Hematopoietic multipotent progenitor cell treated with erythropoietin and hydrocortisone succinate and interleukin-3 and kit ligand, for 15 days (in vitro differentiated cells): ENCODE measurements around the gene RPP25L.

Experiments
- DNase-seq: peaks from one replicate; pipeline ENCODE4 v3.0.0-alpha.2; 2015; ENCODE audit warnings: low spot score

RPP25L gene

DNA sequence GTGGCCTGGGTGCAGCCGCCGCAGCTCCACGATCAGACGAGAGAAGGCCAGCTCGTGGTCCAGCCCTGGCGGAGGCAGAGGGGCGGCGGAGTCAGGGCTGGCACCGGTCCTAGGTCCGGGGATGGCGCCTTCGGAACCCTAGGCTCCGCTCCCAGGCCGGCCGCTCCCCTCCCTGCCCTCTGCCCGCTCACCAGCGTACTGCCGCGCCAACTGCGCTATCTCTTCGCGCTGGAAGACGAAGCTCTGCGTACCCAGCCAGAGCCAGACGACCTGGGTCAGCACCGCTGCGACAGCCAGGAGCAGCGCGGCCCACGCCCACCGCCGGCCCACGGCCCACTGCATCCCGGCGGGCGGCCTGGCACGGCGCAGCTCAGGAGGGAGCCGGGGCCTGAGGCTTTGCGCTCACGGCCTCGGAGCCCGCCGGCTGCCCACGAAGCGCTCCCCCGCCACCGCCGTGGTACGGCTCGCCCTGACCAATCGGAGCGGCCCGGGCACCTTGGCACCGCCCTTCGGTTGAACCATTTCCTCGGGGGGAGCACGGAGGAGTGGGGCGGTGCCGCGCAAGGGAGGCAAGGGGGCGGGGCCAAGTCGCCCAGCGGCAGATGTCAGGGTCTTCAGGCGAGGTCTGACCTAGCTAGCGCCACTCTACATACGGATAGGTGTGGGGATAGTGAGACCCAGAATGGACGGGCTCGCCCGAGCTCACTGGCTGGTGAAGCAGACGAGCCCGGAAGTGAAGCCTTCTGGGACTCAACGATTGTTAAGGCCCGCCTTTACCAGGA is 25.6 kb upstream of the RPP25L start, which contains the start of gene SIGMAR1:
SIGMAR1 (minus strand) TSS at position 432 of the 782 bp plus-strand sequence; CDS start at position 342, 90 bp downstream.
- peak; percentile 94 for DNase-seq

DNA sequence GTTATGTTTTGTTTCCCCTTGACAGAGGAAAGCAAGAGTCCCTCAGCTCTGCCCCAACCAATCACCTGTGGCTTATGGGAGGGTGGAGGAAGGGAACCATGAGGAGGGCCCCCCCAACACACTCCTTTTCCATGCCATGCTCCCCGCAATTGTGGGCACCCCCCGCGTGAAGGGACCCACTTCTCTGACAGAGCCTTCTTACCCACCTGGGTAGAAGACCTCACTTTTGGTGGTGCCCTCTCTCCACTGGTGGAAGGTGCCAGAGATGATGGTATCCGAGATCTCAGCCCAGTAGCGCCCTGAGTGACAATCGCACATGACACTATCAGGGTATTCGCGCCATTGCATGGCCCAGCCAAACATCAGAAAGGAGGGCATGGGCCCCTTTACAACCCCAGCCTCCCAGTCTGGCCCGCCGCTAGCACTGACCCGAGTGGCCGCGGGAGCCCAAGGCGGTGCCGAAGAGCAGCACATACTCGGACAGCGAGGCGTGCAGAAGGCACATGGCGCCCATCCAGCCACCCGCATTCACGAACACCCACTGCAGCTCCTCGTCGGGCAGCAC is 25.0 kb upstream of the RPP25L start:
- no peak for DNase-seq

DNA sequence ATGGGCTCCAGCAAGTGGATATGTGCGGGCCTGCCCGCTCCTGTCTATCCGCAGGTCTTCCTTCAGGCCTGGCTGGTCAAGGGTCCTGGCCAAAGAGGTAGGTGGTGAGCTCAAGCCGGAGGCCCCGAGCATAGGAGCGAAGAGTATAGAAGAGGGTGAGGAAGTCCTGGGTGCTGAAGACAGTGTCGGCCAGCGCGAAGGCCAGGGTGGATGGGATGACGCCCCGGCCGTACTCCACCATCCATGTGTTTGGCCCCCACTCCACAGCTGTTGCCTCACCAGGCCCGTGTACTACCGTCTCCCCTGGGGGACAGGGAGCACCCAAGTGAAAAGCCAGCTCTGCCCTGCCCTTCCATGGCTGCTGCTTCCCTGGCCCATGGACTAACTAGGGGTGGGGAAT is 23.7 kb upstream of the RPP25L start:
- DNase-seq = no peak

DNA sequence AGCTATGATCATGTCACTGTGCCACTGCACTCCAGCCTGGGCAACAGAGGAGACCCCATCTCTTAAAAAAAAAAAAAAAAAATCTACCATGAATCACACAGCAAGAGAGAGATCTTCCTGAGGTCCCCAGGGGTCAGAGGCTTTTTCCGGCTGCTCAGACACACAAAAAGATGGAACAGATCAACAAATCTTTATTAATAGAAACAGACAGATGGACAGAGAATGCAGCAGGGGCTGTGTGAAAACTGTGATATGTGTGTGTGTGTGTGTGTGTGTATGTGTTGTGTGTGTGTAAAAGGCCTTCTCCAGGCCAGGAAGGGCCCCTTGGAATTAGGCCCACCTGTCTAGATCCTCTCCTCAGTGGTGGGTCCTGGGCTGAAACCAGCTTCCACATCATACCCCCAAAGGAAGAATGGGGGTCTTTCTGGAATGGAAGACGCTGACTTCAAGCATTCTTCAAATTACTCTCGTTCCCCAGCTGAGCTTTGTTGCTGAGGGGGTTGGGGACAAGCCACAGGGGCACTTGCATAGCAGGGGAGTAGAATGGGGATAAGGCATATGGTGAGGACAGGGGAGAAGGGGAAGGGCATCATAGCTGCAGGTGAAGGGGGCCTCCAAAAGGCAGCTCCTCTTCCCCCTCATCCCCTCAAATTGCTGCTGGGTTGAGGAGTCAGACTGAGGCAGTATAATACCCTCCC is 22.8 kb upstream of the RPP25L start:
- no peak for DNase-seq

DNA sequence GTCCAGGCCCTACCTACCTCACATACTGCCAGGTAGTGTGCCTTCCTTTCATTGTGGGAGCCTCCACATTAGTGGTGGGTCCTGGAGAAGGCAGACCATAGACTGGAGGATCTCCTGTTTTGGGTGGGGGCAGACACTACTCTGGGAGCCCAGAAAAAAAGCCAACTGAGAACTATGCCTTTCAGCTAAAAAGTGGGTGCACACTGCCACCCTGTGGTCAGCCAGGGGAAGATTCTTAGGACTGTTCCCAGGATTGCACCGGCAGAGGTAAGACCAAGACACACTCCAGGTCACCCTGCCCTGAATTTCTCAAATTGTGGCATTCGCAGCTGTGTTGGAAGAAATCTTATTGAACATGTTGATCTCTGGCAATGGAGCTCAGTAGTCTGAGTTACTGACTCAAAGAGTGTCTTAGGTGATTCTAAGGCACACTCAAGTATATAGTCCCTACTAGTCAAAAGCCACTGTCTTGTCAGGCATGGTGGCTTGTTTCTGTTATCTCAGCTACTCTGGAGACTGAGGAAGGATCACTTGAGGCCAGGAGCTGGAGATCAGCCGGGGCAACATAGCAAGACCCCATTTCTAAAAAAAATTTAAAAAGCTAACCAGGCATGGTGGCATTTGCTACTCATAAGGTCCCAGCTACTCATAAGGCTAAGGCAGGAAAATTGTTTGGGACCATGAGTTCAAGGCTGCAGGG is 22.1 kb upstream of the RPP25L start:
- DNase-seq = peak; percentile 80

DNA sequence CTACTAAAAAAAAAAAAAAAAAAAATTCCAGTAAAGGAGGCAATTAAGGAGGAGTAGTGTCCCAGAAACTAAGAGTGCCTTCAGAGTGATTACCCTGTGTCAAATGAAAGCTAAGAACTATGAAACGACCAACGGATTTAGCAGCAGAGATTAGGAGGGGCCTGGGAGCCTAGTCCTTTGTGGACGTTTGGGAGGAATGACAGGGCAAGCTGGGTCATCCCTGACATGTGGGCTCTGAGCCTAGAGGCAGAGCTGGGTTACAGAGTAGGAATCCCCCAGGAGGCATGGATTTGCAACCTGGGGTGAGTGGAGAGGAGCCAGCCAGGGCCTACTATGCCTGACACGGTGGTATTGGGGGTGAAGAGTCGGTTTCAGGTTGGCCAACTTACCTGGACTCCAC is 21.3 kb upstream of the RPP25L start:
- DNase-seq = no peak

DNA sequence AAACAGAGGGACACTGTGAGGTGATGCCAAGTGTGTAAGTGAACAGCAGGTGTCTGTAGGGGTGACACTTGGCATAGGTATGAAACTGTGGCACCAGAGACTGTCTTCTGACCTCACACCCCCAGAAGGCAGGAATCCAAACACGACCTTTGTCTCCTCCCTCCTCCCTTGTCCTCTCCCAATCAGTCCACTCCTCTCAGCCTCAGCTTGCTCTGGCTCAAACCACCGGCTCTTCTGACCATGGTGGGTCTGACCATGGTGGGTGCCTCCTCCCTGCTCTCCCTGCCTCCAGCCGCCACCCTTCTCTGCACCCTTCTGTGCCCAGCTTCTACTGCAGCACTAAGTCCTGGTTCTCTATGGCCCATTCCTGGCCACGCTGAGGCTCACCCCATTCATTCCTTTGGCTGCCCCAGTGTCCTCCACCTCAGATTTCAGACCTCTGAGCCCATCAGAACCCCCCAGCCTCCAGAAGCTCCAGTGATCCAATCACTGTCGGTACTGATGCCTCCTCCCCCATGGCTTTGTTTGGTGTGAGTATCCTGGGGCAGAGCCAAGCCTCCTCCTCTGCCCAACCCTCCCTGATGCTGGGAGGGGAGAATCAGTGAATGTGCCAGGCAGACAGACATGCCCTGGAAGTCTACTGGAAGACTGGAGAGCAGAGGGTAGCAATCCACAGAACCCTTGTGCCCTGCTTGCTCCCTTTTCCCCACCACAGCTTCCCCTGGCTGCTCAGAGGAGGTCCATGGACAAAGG is 18.7 kb upstream of the RPP25L start:
- DNase-seq = no peak

DNA sequence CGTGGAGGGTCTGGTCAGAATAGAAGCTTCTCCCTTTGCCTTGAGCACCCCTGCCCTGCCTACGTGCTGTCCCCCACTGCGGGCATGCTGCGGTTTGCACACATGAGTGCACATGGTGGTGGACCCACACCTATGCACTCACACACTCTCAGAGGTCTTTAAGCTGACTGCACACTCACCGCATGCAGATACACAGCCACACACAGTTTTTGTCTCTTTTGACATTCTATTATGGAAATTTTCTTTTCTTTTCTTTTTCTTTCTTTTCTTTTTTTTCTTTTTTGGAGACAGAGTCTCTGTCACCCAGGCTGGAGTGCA is 17.6 kb upstream of the RPP25L start:
- DNase-seq = no peak

DNA sequence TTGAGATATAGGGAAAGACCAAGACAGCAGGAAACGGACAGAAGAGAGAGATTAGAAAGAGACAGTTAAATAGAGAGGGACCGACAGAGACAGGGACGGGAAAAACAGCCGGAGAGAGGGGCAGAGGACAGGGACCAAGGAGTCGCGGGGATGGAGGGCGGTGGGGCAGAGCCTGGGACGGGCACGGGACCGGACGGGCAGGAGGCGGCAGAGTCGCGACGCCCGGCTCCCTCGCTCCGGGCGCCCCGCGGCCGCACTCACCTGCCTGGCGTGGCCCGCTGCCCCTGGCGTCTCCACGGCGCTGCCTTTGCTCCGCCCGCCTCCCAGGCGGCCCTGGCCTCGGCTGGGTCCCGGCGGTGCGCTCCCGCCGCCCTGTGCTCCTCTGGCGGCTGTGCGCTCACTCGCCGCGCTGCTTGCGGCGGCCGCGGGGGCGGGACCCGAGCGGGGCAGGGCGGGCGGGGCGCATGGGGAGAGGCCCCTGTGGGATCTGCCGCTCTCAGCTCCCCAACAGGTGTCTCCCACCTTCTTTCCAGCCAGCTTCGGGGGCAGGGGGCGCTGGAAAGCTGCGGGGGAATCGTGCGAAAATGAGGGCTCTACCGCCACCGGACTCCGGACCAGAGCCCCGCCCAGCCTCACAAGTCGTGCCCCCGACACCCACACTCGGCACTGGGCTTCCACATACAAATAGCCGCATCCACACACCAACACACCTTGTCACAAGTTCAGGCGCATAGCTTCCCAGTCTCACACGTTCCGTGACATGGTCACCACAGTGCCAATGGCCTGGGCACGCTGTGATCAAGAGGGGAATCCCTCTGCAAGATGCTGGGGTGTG is 17.0 kb upstream of the RPP25L start, which contains the start of gene ARID3C:
ARID3C (minus strand) TSS at position 411 of the 835 bp plus-strand sequence. CDS start 1,052 bp downstream, outside the sequence.
- no peak for DNase-seq

DNA sequence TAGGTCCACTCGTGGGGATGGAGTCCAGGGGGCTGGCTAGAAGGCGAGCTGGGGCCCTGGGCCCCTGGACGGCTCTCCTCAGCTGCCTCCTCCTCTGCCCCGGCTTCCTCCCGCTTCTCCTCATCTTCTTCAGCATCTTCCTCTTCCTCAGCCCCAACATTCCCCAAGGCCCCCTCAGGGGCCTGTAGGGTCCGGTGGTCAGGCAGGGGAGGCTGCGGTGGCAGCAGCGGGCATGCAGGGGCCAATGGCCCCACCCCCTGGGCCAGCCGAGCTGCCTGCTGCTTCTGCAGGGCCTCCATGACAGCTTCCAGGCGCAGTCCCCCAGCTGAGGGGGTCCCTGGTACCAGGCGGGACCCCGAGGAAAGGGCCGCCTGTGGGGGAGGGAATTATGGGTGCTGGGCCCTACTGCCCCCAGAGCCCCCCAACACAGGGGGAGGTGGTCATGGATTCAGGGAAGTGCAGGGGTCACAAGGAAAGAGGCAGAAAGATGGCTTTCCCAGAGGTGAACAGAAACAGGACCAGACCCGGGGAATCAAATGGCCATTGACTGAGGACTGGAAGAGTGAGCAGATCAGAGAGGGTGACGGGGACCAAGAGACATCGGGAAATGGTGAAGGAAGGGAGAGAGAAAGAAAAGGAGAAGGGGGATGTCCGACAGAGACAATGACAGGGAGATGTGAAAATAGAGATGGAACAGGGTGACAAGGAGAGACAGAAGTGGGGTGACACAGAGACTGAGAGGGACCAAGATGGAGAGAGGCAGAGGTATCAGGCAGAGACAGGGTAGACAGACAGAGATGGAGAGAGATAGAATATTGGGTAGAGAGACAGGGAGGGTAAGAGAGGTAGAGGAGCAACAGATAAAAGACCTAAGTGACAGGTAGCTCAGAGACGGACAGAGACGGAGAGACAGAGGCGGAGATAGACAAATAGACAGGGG is 16.1 kb upstream of the RPP25L start:
- DNase-seq = no peak

DNA sequence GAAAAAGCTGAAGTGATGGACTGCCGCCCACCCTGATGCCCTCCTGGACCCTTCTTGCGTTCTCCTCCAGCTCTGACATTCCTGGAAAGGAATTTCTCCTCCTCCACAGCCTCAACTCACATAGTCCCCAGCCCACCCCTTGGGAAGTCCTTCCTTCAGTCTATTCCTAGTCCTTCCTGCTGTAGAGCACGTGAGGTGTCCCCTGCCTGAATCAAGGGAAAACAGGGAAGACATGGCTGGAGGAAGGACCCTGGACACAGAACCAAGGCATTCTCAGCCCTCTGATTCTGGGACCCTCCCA is 13.2 kb upstream of the RPP25L start:
- no peak for DNase-seq

DNA sequence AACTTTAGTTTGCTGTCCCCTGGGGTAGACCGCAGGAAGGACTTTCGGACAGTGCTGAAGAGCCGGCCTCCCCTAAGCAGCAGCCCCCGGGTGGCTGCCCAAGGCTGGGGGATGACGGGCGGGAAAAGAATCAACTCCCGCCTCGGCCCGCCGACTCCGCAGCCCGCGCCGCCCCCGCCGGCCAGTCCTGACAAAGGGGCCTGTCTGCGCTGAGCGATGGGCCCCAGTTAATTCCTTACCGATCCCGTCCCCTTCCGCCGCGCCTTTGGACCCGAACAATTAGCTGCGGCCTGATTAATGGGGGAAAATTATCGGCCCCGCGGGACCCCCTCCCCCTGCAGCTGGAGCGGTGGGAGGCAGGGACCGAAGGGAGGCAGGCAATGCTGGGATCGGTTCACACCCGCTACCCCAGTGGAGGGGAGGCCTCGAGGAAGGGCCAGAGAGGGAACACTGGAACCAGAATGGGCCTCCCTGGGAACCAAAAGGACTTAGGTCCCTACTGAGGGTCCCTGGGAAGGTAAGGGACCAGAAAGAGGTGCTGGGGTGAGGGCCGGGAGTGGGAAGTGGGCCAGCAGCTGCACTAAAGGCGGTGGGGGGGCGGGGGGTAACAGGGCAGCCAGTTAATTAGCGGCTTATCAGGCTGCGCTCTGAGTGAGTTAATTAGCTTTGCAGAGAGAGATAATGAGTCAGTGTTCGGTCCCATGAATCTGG is 12.7 kb upstream of the RPP25L start:
- no peak for DNase-seq

DNA sequence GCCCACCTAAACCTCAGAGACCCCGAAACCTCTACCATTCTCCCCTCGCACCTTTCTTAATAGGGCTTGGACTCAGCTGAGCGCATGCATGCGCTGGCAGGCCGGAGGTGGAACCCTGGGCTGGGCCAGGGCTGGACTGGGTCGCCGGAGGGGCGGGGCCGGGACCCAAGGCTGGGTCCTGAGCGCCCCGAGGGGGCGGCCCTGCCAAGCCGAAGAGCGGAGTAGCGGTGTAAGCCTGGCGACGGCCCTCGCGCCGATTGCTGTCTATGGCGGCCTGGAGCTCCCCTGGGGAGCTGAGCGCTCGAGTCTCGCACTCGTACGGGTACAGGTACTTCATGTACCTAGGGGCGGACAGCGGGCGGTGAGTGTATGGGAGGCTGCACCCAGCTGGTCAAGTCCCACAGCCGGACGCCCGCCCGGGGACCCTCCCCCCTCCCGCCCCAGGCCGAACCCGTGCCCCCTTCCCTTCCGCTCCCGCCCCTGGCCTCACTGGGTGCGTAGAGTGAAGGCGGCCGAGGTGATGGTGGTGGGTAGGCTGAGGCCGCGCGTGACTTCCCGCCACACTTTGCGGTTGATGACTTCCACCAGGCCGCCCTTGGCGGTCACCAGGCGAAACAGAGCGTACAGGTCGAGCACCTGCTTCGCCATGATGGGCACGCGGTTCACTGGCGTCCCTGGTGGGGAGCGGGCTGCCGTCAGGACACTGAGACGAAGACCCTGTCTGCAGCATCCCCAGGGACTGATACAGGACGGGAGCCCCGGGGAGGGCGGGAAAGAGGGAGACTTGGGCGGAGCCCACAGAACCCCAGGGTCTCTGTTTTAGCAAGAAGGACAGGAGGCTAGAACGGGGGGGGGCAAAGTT is 11.7 kb upstream of the RPP25L start:
- DNase-seq = no peak

DNA sequence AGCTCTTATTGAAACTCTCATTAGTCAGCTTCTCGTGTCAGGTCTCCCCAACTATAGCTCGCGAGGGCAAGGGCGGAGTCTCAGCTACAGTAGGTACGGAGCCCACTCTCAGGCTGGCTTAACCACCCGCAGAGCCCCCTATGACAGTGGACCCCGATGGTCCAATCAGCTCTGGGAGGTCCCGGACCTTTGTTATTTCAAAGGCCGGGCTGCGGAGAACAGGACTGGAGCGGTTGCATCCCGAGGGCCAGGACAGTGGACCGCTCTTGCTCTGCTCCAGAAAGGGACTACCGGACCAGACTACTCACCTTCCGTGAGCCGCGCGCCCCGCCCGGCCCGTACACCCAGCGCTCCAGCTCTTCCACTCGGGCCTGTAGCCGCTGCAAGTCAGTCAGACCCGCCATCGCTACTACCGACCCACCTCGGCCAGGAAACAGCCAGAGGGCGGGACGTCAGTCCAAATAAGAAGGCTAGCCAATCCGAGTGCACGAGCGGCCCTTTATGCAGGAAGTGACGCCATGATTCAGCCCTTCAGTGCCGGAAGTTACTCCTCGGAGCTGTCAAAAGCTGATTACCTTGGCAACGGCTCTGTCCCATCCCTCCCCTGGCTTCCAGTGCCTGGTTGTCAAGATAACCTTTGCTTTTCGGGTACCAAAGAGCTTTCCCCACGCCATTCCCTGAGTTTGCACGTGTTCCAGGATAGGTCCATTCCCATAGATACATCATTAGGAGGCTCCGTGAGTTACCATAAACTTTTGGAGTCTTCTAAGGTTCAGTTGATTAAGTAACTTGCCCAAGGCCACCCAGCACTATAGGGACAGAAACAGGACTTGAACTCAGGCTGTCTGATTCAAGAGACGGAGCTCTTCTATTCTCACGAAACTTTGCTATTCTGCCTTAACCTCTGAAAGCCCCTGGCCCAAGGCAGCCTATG is 8.4 kb upstream of the RPP25L start, which contains the start of gene DCTN3:
DCTN3 (minus strand) TSS at position 435 of the 934 bp plus-strand sequence; CDS start at position 404, 31 bp downstream.
- peak; percentile 98 for DNase-seq

DNA sequence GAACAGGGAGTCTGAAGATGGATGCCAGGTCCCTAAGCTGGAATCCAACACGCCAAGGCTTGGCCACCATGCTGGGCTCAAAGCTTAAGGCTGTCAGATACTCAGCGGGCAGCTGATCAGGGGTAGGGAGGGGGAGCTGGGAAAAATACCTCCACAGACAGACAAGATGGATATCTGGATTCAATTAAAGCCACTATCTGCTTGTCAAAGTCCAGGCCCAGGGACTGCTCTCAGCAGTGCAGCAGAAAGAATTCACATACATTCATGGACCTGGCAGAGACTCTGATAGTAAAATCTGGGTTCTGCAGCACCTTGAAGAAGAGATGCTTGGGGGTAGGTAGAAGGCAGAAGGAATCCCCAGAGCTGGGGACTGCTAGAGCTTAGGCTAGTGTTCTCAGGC is 3.2 kb upstream of the RPP25L start:
- DNase-seq = no peak

DNA sequence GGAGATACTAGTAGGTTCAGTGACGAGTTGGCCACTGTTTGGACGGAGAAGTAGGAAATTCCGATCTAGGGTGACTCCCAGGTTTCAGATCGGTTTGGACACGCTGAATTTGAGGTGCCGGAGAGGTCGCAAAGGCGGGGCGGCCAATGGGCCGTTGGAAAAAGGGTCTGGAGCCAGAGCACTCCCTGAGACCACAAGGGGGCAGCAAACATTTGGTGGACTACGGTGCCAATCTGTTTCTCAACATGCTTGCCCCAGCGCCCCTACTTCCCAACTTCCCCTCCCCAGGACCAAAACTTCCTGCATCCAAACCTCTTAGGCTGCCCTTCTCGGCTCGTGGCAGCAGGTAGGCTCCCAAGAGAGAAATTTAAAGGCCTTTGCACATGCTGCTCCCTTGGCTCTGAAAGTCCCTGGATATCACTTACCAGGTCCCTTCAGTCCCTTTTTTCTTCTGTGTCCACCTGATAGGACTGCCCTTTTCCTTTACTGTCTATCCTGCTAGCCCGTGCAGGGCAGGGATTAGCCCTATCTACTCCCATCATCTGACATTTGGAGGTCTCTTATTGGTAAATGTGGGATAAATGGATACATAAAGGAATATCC is 992 bp upstream of the RPP25L start:
- peak; percentile 88 for DNase-seq
